ENCODE measurements around the gene MUC4.
"Not testable (repeated sequence)": the region's sequence is repeated elsewhere in the genome, so short reads cannot be mapped to it uniquely, and the experiment has no call there.

MUC4 gene

GRCh38 chr3:195784031-195784430 is 27.7 kb downstream of the MUC4 start:
- DNase-seq: not testable (repeated sequence)

GRCh38 chr3:195781236-195781635 is 30.5 kb downstream of the MUC4 start:
- not testable (repeated sequence) for DNase-seq

GRCh38 chr3:195777975-195778374 is 33.8 kb downstream of the MUC4 start:
- DNase-seq: no peak

DNA sequence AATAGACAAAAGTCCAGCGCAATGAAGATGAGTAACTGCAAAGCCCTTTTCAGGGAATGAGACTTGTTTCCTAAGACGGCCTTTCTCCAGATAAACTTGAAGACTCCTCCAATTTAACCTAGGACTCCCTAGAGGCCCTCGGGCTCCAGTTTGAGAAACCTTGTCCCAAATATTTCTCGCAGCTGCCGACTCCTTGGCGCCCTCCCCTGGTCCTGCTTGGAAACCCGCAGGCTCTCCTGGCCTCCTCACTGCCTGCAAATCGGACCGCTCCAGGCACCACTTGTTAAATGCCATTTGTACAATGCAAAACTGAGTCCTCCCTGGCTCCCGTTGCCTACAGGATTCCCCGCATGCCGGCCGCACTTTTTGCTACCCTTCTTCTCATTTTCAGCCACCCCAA is 36.8 kb downstream of the MUC4 start:
- peak; percentile 74 for DNase-seq

DNA sequence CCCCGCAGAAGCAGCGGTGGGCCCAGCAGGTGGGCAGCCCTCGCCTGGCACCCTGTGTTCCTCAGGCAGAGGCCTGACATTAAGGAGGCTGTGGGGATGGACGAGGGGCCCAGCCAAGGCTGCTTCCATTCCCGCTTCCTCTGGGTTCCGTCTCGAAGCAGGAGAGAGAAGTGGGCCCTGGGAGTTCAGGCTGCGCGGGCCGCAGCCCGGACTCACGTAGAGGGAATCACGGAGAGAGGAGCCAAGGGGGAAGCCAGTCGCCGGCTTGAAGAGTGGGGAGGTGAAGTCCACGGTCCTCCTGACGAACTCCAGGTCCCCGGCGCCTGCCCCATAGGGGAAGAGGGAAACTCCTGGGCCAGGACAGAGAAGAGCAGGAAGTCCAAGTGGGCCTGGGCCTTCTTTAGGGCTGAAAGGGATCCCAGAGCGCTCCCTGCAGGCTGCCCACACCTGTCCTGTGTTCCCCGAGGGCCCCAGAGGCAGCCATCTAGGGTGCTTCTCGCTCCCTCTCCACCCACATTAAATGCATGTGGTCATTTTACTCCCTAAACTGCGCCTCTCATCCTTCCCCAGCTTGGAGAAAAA is 37.7 kb downstream of the MUC4 start:
- no peak for DNase-seq

DNA sequence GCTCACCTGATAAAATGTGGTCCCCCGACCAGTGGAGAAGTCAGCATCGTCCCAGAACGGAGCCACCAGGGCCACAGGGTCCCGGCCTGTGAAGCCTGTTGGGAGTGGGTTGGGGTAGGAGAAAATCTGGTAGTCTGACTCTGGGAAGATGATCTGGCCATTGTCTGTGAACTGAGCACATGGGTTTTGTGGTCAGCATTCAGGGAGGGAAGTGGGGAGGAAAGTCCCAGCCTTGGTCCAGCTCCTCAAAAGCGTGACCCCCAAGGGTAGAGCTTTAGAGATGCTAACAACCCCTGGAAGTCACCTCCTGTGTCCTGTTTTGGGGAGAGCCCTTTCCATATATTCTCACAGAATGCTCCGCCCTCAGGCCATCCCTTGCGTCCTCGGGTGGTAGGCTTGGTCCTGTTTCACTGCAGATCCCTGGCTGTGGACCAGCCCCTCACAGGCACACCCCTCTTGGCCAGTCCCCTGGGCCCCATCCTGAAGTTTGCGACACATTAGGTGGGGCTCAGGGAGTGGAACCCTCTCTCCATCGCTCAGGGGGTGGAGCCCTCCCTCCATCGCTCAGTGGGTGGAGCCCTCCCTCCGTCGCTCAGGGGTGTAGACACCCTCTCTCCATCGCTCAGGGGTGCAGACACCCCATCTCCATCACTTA is 40.0 kb downstream of the MUC4 start:
- no peak for DNase-seq

- not testable (repeated sequence) for DNase-seq
These were observed 40.7 kb downstream of the MUC4 start for GRCh38 chr3:195770841-195771645.

GRCh38 chr3:195770081-195770840 is 41.5 kb downstream of the MUC4 start:
- no peak for DNase-seq

DNA sequence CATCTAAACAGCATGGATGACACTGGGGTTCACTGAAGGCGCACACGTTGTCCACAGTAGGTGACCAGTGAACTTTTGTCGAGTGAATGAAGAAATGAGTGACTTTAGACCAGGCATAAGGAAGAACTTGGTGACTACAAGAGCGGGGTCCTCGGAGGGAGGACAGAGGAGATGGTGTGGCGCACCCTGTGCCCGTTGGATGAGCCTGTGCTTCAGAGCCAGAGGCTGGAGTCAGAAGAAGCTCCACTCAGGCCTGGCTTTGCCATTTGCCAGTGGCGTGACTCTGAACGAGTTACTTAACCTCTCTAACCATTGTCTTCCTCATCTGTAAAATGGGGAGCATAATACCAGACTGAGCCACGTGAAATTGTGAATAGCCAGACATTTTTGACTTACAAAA is 42.2 kb downstream of the MUC4 start:
- DNase-seq: no peak

DNA sequence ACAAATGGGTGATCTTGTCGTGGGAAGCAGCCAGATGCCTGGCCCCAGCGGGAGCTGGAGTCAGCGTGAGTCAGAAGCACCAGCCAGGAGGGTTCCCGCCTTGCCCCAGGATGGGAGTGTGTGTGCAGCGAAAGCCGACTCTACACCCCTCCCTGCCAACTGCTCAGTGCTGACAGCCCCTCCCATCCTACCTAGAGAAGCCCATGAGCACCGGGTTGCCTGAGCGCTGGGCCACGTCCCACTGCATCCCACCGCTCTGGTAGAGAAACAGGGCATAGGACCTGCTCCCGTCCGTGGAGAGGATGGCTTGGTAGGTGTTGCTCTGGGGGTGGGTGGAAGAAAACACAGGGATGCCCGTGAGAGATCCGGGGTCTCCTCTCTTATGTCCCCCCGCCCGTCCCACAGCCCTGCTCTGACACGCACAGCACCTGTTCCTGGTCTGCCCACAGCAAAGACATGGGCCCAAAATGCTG is 42.9 kb downstream of the MUC4 start:
- no peak for DNase-seq

DNA sequence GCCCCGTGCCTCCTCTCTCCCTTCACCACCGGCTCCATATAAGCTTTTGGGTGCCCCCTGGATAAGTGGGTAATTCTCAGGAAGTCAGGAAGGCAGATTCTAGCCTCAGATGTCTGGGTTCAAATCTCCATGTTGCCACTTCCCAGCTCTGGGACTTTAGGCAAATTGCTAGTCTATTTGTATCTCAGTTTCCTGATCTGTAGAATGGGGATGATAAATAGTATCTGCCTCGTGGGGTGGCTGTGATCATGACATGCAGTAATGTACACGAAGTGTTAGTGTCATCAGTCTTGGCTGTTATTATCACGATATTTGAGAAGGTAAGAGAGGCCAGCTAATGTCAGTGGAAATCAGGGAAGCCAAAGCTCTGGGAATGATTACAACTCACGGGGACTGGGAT is 43.3 kb downstream of the MUC4 start:
- no peak for DNase-seq

GRCh38 chr3:195767792-195768191 is 43.9 kb downstream of the MUC4 start:
- no peak for DNase-seq

- no peak for DNase-seq
These were observed 45.1 kb downstream of the MUC4 start for GRCh38 chr3:195766671-195767070.

GRCh38 chr3:195764961-195765706 is 46.6 kb downstream of the MUC4 start:
- no peak for DNase-seq

DNA sequence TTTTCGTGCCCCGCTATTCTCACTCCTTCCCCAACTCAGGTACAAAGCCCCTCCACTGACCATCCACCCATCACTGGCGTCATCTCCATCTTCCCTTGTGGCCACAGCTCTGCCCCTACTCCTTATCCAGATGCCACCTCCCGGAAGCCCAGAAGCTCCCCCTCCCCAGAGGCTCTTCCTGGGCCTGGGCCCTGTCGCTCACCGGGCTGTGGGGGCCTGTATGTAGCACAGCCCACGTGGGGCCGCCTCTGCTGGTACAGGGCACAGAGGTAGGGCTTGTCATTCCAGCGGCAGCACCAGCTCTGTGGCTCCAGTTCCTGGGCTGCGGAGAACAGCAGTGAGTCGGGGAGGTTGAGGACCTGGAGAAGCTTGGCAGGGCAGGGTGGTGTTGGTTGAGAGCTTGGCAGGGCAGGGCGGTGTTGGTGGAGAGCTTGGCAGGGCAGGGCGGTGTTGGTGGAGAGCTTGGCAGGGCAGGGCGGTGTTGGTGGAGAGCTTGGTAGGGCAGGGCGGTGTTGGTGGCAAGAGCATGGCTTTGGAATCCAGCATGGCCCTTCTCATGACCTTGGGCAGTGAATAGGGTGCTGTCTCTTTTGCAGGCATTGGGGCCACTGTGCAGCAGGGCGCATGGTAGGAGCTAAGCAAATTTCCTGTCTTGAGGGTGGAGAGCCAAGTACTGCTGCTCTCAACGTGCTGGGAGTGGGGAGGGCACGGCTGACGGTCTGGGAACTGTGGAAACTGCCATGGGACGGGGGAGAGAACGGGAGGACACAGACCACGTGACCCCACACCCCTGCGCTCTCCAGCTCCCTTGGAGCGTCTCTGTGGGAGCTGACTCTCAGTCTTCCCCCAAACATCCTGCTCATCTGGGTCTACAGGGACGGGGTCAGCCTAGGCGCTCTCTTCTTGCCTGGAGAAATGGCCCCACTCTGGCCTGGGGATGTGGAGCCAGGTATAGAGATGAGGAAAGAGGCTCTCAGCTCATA is 47.6 kb downstream of the MUC4 start:
- DNase-seq: no peak

DNA sequence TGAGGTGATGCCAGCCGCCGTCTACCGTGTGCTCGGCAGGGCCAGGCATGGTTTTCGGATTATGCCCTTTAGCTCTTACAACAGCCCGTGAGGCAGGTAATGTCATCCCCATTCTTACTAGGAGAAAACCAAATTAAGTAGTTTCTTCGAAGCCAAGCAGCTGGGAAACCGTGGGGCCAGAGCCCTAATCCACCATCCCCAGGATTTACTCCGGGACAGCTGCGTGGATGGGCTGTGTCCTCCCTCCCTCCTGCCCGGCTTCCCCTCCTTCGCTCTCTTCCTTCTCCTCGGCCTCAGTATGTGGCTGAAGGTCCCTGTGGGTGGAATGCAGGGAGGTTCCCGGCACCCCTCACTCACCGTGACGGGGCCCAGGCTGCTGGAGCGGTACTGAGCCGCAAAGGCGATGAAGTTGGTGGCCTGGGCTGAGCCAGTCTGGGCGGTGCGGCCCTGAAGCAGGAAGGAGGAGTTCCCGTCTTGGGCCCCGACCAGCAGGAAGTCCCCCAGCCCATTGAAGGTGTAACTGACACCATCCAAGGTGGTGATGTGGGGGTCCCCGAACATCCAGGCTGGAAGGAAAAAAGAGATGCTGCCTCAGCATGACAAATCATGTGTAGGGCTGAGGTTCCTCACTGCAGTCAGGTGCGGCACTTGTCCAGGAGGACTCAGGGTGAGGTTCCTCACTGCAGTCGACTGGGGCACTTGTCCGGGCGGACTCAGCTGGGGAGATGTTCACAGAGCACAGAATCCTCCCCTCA is 48.5 kb downstream of the MUC4 start:
- DNase-seq: peak; percentile 50

DNA sequence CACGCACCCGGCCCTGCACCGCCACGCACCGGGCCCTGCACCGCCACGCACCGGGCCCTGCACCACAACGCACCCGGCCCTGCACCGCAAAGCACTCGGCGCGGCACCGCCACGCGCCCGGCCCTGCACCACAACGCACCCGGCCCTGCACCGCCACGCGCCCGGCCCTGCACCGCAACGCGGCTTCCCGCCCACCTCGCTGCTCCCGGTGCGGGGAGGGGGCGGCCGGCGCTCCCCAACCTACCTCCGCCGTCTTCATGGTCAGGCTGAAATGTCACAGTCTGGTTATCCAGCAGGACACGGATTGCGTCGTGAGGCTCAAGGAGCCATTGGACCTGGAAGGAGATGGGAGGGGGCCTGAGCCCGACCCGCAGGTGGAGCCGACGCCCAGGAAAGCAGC is 49.1 kb downstream of the MUC4 start:
- no peak for DNase-seq

GRCh38 chr3:195762249-195762585 is 49.5 kb downstream of the MUC4 start:
- no peak for DNase-seq

DNA sequence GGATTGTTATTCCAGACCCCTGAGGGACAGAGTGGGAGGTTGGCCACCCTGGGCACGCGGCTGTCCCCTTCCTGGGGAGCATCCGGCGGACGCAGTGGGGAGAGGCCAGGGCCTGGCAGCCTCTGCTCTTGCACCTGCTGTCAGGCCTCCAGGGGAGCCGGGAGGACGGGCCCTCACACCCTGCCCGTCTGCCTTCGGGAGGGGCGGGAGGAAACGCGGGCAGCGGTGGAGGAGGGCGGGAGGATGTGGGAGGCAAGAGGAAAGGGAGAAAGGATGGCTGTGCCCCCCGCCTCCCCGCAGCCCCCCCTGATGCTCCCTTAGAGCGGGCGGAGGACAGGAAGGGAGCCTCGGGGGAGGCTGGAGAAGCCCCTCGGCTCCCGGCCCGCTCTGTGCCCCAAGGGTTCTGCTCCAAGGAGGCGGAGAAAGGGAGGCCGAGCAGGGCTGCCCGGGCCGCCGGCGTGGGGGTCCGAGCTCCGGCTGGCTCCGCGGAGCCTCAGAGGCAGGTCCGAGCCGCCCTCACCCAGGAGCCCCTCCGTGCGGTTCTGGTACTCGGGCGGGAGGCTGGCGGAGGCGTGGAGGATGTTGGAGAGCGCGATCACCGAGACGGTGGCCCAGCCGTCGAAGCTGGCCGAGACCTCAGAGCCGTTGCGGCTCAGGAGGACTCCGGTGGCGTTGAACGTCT is 50.0 kb downstream of the MUC4 start:
- DNase-seq: no peak

DNA sequence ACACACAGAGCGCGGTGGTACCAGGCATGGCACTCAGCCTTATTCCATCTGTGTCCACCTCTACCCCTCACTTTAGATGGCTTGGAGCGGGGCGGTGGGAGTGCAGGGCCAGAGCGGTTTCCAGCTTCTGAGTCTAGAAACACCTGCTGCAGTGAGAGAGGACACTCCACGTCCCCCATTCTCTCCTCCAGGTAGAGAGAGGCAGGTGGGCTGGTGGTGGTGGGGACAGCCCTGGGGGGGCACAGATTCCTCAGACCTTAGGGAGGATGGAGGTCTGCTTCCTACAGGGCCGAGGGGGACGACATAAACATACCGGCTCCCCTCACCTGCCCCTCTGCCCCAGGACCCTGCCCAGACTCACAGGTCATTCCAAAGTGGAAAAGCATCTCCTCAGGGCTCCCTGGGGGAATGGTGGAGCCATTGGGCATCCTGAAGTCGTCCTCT is 50.6 kb downstream of the MUC4 start:
- no peak for DNase-seq

All from femur (tissue), 1 donor.